Fibroblast of pulmonary artery (primary cell): ENCODE data around the gene BHLHE40.

Experiments used
- DNase-seq: peaks from one replicate; pipeline ENCODE4 v3.0.0-alpha.2; 2010; ENCODE audit warnings: low read depth
- H3K4me3 ChIP-seq: replicated peaks from 2 replicates; pipeline ENCODE4 v1.5.1; 2011; ENCODE audit warnings: low read depth, mild to moderate bottlenecking, control low read depth, low read length, moderate library complexity
- TF ChIP-seq, protein P1 (sequence below): IDR thresholded peaks from 2 replicates; pipeline ENCODE4 v1.5.1; 2011; ENCODE audit warnings: mild to moderate bottlenecking, control low read depth, low read length, inconsistent platforms; ENCODE audit errors: missing control alignments

BHLHE40 gene

GRCh38 chr3:4949659-4950058 lies 29.6 kb upstream of the BHLHE40 start:
- no peak overlapping the region for H3K4me3 ChIP-seq
- TF ChIP-seq, protein P1, sequence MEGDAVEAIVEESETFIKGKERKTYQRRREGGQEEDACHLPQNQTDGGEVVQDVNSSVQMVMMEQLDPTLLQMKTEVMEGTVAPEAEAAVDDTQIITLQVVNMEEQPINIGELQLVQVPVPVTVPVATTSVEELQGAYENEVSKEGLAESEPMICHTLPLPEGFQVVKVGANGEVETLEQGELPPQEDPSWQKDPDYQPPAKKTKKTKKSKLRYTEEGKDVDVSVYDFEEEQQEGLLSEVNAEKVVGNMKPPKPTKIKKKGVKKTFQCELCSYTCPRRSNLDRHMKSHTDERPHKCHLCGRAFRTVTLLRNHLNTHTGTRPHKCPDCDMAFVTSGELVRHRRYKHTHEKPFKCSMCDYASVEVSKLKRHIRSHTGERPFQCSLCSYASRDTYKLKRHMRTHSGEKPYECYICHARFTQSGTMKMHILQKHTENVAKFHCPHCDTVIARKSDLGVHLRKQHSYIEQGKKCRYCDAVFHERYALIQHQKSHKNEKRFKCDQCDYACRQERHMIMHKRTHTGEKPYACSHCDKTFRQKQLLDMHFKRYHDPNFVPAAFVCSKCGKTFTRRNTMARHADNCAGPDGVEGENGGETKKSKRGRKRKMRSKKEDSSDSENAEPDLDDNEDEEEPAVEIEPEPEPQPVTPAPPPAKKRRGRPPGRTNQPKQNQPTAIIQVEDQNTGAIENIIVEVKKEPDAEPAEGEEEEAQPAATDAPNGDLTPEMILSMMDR = no peak
- peak; percentile 19 for DNase-seq

- TF ChIP-seq, protein P1 = no peak
- DNase-seq = peak; percentile 68
These were observed 28.9 kb upstream of the BHLHE40 start for GRCh38 chr3:4950351-4950784.

GRCh38 chr3:4950948-4951347 lies 28.3 kb upstream of the BHLHE40 start:
- TF ChIP-seq, protein P1 = no peak
- no peak for DNase-seq
- H3K4me3 ChIP-seq = no peak overlapping the region

More at GRCh38 chr3:4950351-4950784, 28.9 kb upstream of the BHLHE40 start:
- no peak overlapping the region for H3K4me3 ChIP-seq

DNA sequence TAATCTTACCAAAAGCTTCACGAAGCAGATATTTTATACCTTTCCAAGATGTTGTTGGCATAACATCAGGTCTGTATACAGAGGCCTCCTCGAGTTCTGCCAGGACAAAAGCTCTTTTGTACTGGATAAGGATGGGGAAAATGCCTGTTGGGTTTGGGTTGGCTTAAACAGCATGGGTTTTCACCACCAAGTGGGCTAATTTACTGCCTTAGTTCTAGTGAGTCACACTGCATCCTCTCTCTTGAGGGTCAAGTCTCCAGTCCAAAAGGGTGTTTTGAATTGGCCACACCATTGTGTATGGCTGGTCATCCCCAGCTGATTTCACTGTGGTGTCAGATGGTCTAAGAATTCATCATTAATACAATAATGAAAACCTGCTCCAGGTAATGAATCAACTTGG lies 26.1 kb upstream of the BHLHE40 start:
- DNase-seq = no peak
- no peak overlapping the region for H3K4me3 ChIP-seq
- TF ChIP-seq, protein P1 = no peak

DNA sequence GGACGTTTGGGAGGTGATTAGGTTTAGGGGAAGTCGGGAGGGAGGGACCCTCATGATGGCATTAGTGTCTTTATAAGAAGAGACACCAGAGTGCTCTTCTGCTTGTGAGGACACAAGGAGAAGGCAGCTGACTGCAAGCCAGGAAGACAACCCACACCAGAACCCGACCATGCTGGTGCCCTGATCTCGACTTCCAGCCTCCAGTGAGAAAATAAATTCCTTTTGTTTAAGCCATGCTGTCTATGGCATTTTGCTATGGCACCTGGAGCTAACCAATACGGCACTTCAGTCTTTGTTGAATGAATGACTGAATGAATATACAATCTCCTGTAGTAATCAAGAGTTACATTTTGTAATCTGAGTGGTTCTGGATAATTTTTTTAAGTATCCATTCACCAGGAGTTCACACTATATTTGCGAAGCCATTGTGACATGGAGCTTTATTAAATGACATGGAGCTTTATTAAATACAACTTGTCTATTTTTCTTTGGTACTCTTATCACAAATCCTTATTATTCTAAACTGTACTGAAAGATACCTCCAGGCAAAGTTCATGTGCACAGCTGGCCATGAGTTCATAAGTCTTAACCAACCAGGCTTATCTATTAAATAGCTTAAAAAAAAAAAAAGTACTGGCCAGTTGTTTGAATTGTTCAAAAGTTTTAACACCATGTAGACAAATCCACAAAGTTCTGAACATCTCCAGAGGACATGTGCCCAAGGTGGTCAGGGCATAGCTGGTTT lies 24.8 kb upstream of the BHLHE40 start:
- TF ChIP-seq, protein P1 = no peak
- DNase-seq = no peak
- H3K4me3 ChIP-seq = no peak overlapping the region

DNA sequence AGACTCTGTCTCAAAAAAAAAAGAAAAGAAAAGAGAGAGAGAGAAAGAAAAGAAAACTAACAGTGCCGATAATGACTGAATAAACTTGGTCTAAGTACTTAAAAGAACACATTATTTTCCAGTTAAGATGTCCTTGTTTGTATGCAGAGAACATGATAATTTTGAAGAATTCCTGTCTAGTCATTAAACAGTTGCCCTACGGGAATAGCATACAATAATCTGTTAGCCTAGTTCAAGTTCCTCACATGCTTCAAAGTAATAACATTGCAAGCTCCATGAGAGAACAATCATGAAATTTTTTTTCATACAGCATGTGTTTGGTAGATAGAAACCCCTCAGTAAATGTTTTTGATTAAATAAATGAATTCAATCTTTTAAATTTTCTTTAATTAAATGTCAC lies 23.1 kb upstream of the BHLHE40 start:
- TF ChIP-seq, protein P1 = no peak
- DNase-seq = no peak
- no peak overlapping the region for H3K4me3 ChIP-seq

DNA sequence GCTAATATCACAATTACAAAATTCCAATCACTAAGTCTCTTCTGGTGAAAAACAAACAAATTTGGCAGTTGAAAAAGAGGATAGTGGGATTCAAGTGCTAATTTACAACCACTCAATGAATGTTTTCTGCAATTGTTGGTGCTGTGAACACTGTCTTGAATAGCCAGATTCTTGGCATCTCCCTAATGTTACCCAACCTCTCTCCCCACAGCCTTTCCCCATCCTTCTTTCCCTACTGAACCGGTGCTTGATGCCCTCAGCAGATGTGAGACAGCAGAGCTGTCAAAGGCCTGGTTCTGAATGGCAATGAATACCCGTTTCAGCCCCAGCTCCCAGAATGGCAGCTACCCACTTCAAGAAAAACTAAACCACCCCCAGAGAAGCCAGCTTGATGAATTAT lies 22.5 kb upstream of the BHLHE40 start:
- no peak overlapping the region for H3K4me3 ChIP-seq
- TF ChIP-seq, protein P1 = no peak
- no peak for DNase-seq
